Vagina (tissue), 2 donors: ENCODE data around the gene SYNPO. TPM values are rescaled to one million over a fixed set of nuclear protein-coding genes. Genes with fewer than 3 reads are reported as not detected.

ENCODE experiments used
- DNase-seq, 2 donors: peaks; one replicate each; pipeline ENCODE4 v3.0.0-alpha.2; 2017; ENCODE audit errors: extremely low spot score in 2 of 2
- H3K27ac ChIP-seq: fragments of 200-600 bp; sonication (generic); one replicate; pipeline ENCODE4 v1.5.1; 2019
- H3K27me3 ChIP-seq: fragments of 200-600 bp; sonication (generic); one replicate; pipeline ENCODE4 v1.5.1; 2019
- H3K36me3 ChIP-seq, 2 donors: fragments of 200-600 bp; sonication (generic); one replicate each; pipeline ENCODE4 v1.5.1; 2017 to 2019
- H3K4me1 ChIP-seq: fragments of 200-600 bp; sonication (generic); one replicate; pipeline ENCODE4 v1.5.1; 2019
- H3K4me3 ChIP-seq, 2 donors: fragments of 200-600 bp; sonication (generic); 1 replicate in 1 of 2; 2 replicates in 1 of 2; pipeline ENCODE4 v1.5.1; 2016 to 2019
- H3K9me3 ChIP-seq: fragments of 200-600 bp; sonication (generic); one replicate; pipeline ENCODE4 v1.5.1; 2019
- POLR2A ChIP-seq, 2 donors: fragments of 450-650 bp; IDR thresholded peaks; one replicate each; pipeline ENCODE4 v1.6.1; 2017; ENCODE audit warnings: antibody characterized with exemption in 2 of 2, mild to moderate bottlenecking in 2 of 2, moderate library complexity in 2 of 2
- POLR2AphosphoS5 ChIP-seq, 2 donors: sonication (generic); formaldehyde crosslinking; IDR thresholded peaks; one replicate each; pipeline ENCODE4 v1.9.0; 2017; ENCODE audit warnings: antibody characterized with exemption in 2 of 2, mild to moderate bottlenecking in 2 of 2, low read depth in 1 of 2; ENCODE audit not compliant: insufficient read depth in 1 of 2
- intact Hi-C: fragments of 100-400 bp; cut with DNase I; formaldehyde crosslinking; loops from one replicate; pipeline ENCODE4 v1.15.1; 2023
- total RNA-seq: library from RNA; depleted of rRNA; stranded (reverse); fragments of >200 nt; gene quantifications from one replicate; pipeline ENCODE4 v1.2.3, GENCODE V29; 2016
- TF ChIP-seq, protein P1 (sequence below), 3 experiments: fragments of 450-650 bp in 2 of 3; fragments of 200-600 bp in 1 of 3; sonication (generic) in 1 of 3; IDR thresholded peaks; one replicate each; pipeline ENCODE4 v1.5.1; 2017 to 2019; ENCODE audit warnings: antibody characterized with exemption in 3 of 3, mild to moderate bottlenecking in 2 of 3, moderate library complexity in 2 of 3

The SYNPO gene
- total RNA-seq, 1 donor from 2014 or later = 16.7 TPM

GRCh38 chr5:150611026-150611425 lies 29.4 kb upstream of the SYNPO start:
- Histone ChIP-seq H3K36me3 (no peaks in the 10 kb centered on the region), H3K27ac (no peak overlapping the region), H3K4me3 (no peak overlapping the region), H3K9me3 (no peaks in the 10 kb centered on the region), H3K4me1 (peaks cover 43% of the 10 kb centered on the region), H3K27me3 (no peaks in the 10 kb centered on the region)
- no peak for TF ChIP-seq POLR2AphosphoS5 (IDR thresholded peaks at IDR 0.05; ENCODE audit: insufficient read depth in 1 of 2, low read depth in 1 of 2)
- no peak for TF ChIP-seq POLR2A (IDR thresholded peaks at IDR 0.05)
- TF ChIP-seq, protein P1, sequence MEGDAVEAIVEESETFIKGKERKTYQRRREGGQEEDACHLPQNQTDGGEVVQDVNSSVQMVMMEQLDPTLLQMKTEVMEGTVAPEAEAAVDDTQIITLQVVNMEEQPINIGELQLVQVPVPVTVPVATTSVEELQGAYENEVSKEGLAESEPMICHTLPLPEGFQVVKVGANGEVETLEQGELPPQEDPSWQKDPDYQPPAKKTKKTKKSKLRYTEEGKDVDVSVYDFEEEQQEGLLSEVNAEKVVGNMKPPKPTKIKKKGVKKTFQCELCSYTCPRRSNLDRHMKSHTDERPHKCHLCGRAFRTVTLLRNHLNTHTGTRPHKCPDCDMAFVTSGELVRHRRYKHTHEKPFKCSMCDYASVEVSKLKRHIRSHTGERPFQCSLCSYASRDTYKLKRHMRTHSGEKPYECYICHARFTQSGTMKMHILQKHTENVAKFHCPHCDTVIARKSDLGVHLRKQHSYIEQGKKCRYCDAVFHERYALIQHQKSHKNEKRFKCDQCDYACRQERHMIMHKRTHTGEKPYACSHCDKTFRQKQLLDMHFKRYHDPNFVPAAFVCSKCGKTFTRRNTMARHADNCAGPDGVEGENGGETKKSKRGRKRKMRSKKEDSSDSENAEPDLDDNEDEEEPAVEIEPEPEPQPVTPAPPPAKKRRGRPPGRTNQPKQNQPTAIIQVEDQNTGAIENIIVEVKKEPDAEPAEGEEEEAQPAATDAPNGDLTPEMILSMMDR (IDR thresholded peaks at IDR 0.05) = no peak
- intact Hi-C loops = no loop called here
- no peak for DNase-seq

DNA sequence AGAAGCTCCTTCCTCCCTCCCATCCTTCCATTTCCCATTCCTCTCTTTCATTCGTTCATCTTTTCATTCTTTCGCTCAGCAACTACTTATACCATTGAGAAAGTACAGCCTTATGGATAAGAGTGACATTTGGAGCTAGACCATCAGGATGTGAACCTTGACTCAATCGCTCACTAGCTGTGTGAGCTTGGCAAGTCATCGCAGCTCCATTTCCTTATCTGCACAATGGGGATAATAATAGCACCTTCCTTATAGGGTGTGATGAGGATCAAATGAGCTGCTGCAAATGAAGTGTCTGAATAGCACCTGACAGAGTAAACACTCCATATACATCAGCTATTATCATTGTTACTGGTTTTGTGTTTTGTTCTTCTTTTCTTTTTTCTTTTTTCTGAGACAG lies 28.1 kb upstream of the SYNPO start:
- intact Hi-C loops = no loop called here
- DNase-seq = no peak
- Histone ChIP-seq H3K9me3 (no peaks in the 10 kb centered on the region), H3K4me1 (peaks cover 48% of the 10 kb centered on the region), H3K27ac (no peak overlapping the region), H3K4me3 (no peak overlapping the region), H3K36me3 (no peaks in the 10 kb centered on the region), H3K27me3 (no peaks in the 10 kb centered on the region)
- TF ChIP-seq POLR2AphosphoS5 (IDR thresholded peaks at IDR 0.05; ENCODE audit: insufficient read depth in 1 of 2, low read depth in 1 of 2) = peak in 1 of 2 donors; percentile 68
- TF ChIP-seq, protein P1 (IDR thresholded peaks at IDR 0.05) = no peak
- TF ChIP-seq POLR2A (IDR thresholded peaks at IDR 0.05) = no peak

DNA sequence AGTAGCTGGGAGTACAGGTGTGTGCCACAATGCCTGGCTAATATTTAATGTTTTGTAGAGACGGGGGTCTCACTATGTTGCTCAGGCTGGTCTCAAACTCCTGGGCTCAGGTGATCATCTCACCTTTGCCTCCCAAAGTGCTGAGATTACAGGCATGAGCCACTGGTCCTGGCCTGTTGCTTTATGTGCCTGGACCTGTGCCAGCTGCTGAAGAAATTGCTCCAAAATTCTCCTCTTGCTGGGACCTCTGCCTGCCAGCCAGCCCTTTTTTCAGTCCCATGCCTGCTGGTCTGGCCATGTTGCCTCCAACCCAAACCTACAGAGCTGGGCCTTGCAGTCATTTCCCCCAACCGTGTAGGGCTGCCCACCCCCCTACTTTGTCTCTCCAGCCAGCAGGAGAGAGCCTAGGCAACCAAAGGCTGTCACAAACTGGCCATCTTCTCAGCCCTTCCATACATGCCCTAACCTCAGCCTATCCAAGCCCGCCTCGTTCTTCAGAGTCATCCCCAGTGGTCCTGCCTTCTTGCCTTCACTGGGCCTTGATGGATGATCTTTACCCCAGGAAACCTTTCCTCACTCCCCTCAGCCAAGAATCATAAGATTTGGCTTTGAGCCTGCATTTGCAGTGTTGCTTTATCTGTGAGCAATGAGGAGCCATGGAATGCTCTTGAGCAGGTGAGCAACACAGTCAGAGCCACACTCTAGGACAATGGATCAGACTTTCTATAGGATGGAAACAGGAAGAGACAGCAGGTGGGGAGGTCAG lies 27.4 kb upstream of the SYNPO start:
- Histone ChIP-seq H3K36me3 (no peaks in the 10 kb centered on the region), H3K9me3 (no peaks in the 10 kb centered on the region), H3K27ac (peak overlapping the region; percentile 55), H3K27me3 (no peaks in the 10 kb centered on the region), H3K4me1 (peaks cover 48% of the 10 kb centered on the region), H3K4me3 (no peak overlapping the region)
- DNase-seq = no peak
- intact Hi-C loops = no loop called here
- TF ChIP-seq, protein P1 (IDR thresholded peaks at IDR 0.05) = no peak
- TF ChIP-seq POLR2A (IDR thresholded peaks at IDR 0.05) = no peak
- TF ChIP-seq POLR2AphosphoS5 (IDR thresholded peaks at IDR 0.05; ENCODE audit: insufficient read depth in 1 of 2, low read depth in 1 of 2) = no peak

DNA sequence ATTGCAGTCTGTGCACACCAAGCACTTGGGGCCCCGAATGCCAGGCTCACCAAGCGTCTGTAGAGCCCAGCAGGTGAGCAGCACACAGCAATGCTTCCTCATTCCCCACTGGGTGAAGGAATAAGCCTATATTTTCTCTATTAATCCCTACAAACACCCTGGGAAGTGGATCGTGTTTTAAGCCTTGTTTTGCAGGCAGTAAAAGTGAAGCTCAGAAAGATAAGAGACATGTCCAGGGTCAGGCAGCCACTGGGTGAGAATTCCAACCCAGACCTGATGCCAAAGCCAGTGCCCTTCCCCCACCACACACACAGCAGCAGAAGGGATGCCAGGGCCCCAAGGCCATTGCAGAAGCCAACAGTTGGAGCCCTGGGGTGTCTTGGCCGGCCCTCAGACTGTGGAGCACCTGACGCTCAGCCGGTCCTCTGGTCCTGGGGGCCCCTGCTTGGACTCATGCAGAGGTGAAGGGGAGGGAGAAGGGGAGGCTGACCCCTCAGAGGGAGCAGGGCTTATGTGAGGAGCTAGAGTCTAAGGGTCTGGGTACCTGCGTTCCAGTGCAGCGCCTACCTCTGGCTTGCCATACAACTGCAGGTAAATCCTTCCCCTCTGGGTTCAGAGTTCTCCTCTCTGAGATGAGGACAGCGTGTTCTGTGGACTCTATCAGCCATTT lies 26.3 kb upstream of the SYNPO start:
- H3K9me3 ChIP-seq = no peaks in the 10 kb centered on the region
- H3K36me3 ChIP-seq = no peaks in the 10 kb centered on the region
- H3K4me1 ChIP-seq = peaks cover 48% of the 10 kb centered on the region
- H3K4me3 ChIP-seq = no peak overlapping the region
- intact Hi-C loops = no loop called here
- DNase-seq = no peak
- no peaks in the 10 kb centered on the region for H3K27me3 ChIP-seq
- TF ChIP-seq POLR2AphosphoS5 (IDR thresholded peaks at IDR 0.05; ENCODE audit: insufficient read depth in 1 of 2, low read depth in 1 of 2) = no peak
- TF ChIP-seq, protein P1 (IDR thresholded peaks at IDR 0.05) = no peak
- TF ChIP-seq POLR2A (IDR thresholded peaks at IDR 0.05) = no peak
- H3K27ac ChIP-seq = no peak overlapping the region

- Histone ChIP-seq H3K9me3 (no peaks in the 10 kb centered on the region), H3K4me1 (peaks cover 48% of the 10 kb centered on the region), H3K4me3 (no peak overlapping the region), H3K27ac (no peak overlapping the region), H3K27me3 (no peaks in the 10 kb centered on the region), H3K36me3 (no peaks in the 10 kb centered on the region)
- TF ChIP-seq POLR2AphosphoS5 (IDR thresholded peaks at IDR 0.05; ENCODE audit: insufficient read depth in 1 of 2, low read depth in 1 of 2) = no peak
- TF ChIP-seq, protein P1 (IDR thresholded peaks at IDR 0.05) = no peak
- no peak for TF ChIP-seq POLR2A (IDR thresholded peaks at IDR 0.05)
- no peak for DNase-seq
- intact Hi-C loops = no loop called here
Measured at GRCh38 chr5:150614661-150615060, 25.8 kb upstream of the SYNPO start.
